HG03354 (cell line): Measurements from ENCODE around the gene KRTAP9-1.
"Not testable (repeated sequence)": the region's sequence is repeated elsewhere in the genome, so short reads cannot be mapped to it uniquely, and the experiment has no call there.

Experiments
- ATAC-seq: cut with Tn5 transposase; IDR thresholded peaks from one replicate; pipeline ENCODE4 v1.9.1; 2021; ENCODE audit warnings: mild to moderate bottlenecking; ENCODE audit not compliant: unreplicated experiment, poor library complexity, severe bottlenecking

The KRTAP9-1 gene

GRCh38 chr17:41178341-41178740, 11.3 kb upstream of the KRTAP9-1 start:
- no peak for ATAC-seq

DNA sequence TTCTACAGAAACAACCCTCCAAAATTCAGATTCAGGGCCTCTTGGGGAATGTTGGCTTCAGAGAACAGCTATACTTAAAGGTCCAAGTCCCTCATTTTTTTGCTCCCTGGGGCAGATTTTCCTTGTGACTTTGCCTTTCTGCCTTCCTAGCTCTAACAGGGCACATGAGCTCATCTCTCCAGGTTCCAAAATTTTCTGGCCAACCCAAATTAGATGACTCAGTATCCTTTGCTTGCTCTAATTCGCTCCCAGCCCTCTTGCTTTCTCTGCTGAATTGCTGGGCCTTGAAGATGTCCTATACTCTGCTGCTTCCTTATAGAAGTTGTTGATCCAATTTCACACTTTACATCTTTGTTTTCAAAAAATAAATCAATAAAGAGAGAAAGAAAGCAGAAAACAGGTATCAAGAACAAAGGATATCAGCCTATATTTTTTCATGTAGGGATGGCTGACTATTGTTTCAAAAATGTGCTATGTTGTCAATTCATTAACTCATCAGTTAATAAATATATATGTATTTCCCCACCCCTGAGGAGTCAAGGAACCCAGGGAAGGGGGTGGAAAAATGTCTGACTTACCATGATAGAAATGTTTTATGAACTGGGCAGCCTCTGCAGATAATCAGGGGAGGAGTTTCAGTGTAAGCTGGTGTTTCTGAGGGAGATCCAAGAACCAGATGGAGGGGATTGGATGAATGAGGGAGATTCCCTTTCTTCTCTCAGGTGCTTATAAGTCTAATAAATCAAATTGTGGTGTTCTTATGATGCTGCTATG, 10.7 kb upstream of the KRTAP9-1 start:
- ATAC-seq = no peak

- ATAC-seq = no peak
Measured at GRCh38 chr17:41184480-41184961, 5.2 kb upstream of the KRTAP9-1 start, which contains the start of gene KRTAP4-1. TSS of gene KRTAP4-1 (minus strand) at chr17:41184911. CDS start at chr17:41184854, 57 bp downstream.

GRCh38 chr17:41185001-41185400, 4.7 kb upstream of the KRTAP9-1 start:
- no peak for ATAC-seq

DNA sequence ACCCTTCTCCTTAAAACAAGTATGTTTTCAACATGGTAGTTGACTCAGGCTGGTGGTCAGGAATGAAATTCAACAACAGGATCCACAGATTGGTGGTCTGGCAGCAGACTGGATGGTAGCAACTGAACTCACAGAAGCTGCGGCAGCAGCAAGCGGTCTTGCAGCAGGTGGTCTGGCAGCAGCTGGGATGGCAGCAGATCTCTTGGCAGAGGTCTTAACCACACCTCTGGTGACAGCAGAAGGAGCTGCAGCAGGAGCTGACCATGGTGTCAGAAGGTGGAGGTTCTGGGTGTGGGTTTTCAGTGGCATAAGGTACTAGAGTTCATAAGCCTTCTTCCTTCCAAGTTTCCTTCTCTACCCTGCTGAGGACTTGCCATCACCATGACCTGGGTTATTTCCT, 2.8 kb upstream of the KRTAP9-1 start:
- ATAC-seq = no peak

DNA sequence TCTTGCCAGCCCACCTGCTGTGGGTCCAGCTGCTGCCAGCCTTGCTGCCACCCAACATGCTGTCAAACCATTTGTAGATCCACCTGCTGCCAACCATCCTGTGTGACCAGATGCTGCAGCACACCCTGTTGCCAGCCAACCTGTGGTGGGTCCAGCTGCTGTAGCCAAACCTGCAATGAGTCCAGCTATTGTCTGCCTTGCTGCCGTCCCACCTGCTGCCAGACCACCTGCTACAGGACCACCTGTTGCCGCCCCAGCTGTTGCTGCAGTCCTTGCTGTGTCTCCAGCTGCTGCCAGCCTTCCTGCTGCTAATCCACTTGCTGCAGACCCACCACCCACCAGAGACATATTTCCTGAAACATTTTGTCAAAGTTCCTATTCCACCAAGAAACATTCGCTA, 641 bp downstream of the KRTAP9-1 start:
- ATAC-seq = no peak

DNA sequence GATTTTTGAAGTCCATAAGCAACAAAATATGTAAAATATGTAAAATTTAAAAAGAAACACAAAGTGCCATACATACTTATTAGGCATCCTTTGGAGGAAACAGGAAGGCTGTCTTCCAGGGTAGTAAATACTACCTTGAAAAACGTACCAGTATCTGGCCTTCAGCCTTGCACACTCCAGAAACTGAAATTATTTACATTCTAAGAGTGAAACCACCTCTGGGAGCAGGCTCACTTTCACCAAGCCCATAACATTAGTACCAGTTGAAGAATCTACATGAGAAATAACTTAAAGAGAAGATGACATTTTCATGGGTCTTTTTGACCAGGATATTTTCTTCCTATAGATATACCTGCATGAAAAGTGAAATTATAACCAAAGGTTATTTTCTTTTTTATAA, 6.4 kb downstream of the KRTAP9-1 start:
- ATAC-seq = no peak

GRCh38 chr17:41199421-41200078, 9.9 kb downstream of the KRTAP9-1 start:
- ATAC-seq = no peak

GRCh38 chr17:41211845-41212466, 22.3 kb downstream of the KRTAP9-1 start:
- ATAC-seq = no peak

- ATAC-seq = no peak
Measured at GRCh38 chr17:41212524-41213169, 23.0 kb downstream of the KRTAP9-1 start.

DNA sequence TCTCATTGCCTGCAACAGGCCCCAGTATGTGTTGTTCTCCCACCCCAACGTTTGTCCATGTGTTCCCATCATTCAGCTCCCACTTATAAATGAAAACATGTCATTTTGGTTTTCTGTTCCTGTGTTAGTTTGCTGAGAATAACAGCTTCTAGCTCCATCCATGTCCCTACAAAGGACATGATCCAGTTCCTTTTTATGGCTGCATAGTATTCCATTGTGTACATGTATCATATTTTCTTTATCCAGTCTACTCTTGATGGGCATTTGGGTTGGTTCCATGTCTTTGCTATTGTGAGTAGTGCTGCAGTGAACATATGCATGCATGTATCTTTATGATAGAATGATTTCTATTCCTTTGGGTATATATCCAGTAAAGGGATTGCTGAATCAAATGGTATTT, 26.0 kb downstream of the KRTAP9-1 start:
- ATAC-seq = no peak

DNA sequence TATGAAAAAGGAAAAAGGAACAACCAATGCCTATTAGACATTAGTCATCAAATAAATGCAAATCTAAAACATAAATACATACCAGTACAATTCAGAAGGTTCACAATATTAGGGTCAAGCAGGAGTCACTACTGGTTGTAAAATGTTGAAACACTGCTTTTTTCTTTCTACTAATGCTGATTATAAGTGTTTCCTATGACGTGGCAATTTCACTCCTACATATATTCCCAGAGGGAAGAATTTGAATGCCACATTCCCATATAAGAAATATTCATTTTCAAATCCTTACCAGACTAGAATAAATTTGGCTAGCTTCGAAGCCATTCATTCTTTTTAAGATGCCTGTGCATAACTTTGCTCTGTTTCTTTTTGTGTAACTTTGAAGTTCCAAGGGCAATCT, 34.1 kb downstream of the KRTAP9-1 start:
- no peak for ATAC-seq

DNA sequence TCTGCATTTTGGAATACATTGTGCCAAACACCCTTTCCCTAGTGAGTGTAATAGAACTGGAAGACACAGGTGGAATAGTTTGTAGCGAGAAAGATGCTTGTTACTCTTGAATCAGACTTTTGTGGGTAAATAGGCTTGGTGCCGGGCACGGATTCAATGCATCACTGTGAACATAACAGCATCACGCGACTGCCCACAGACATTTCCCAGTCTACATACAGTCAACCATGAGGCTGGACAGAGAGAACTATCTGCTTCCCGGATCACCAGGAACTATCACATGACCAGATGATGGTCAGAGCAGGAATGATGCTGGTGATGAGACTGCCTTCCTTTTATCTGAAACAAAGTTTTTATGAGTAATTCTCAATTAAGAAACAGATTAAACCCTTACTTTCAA, 36.4 kb downstream of the KRTAP9-1 start:
- no peak for ATAC-seq

- not testable (repeated sequence) for ATAC-seq
Measured at GRCh38 chr17:41226598-41227095, 37.0 kb downstream of the KRTAP9-1 start, which contains the start of gene KRTAP9-2. TSS of gene KRTAP9-2 (plus strand) at chr17:41226648. CDS start at chr17:41226655, 7 bp downstream.

- no peak for ATAC-seq
Measured at GRCh38 chr17:41230094-41230493, 40.4 kb downstream of the KRTAP9-1 start.

- ATAC-seq = no peak
Measured at GRCh38 chr17:41231731-41232130, 42.0 kb downstream of the KRTAP9-1 start.

- not testable (repeated sequence) for ATAC-seq
Measured at GRCh38 chr17:41232399-41233105, 42.9 kb downstream of the KRTAP9-1 start, which contains the start of gene KRTAP9-3. TSS of gene KRTAP9-3 (plus strand) at chr17:41232449. CDS start at chr17:41232502, 53 bp downstream.

DNA sequence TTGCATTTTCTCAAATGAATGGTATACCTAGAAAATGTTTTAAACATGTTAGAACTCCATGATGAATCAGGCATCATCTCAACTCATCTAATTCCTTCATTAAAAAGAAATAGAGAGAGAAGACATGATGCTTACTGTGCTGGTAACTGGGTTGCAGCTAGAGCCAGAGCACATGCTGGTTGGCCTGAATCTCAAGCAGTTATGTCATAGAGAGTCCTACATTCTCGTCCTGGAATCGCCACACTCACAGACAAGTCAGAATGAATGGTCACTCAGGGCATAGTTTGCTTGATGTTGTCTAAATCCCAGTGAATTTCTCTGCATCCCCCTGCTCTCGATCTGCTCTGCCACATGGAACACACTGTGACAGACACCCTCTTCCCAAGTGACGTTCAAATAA, 47.4 kb downstream of the KRTAP9-1 start:
- not testable (repeated sequence) for ATAC-seq

DNA sequence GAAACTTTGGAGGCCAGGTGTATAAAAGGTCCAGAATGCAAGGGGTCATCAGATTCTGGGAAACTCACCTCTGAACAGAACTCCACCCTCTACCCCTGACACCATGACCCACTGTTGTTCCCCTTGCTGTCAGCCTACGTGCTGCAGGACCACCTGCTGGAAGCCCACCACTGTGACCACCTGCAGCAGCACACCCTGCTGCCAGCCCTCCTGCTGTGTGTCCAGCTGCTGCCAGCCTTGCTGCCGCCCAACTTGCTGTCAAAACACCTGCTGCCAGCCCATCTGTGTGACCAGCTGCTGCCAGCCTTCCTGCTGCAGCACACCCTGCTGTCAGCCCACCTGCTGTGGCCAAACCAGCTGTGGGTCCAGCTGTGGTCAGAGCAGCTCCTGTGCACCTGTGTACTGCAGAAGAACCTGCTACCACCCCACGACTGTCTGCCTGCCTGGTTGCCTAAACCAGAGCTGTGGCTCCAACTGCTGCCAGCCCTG, 48.3 kb downstream of the KRTAP9-1 start, which contains the start of gene KRTAP9-8:
TSS of gene KRTAP9-8 (plus strand) at position 51 of the 489 bp plus-strand sequence. CDS start at position 104, 53 bp downstream.
- not testable (repeated sequence) for ATAC-seq
